HG03060 (cell line): ENCODE results near the gene SORL1.

Experiments used
- ATAC-seq: cut with Tn5 transposase; IDR thresholded peaks from one replicate; pipeline ENCODE4 v1.9.1; 2021; ENCODE audit warnings: low read depth, moderate number of reproducible peaks; ENCODE audit not compliant: unreplicated experiment

SORL1 gene

DNA sequence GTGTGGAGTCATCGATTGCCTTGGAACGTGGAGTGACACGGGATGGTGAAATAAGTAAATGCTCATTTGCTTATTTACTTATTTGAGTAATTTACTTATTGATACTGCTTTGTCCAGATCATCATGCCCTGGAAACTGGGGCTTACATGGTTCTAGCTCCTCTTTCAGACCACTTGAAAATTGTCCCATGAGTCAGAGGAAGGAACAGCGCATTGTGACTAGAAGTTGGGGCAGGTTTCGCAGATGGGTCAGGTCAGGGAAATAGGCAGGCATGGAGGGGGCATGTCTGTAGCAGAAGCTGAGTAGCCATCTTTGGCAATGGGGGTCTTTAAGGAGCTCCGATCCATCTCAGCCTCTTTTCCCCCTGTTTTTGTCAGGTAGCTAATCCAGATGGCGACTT lies 104.8 kb downstream of the SORL1 start:
- no peak for ATAC-seq

DNA sequence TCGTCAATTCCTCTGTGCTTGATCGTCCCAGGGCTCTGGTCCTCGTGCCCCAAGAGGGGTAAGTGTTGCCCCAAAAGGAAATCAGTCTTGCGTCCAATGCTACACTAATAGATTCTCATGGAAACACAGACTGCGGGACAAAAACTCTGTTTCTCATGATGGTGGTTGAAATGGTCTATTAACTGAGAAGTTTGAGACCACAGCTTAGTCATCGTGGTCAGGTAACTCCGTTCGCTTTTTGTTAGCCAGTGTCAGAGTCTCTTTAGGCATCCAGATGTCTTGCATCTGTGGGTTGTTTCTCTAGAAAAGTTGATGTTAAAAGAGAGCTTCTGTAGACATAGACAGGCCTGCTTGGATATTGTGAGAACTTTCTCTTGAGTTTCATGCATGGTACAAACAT lies 105.2 kb downstream of the SORL1 start:
- ATAC-seq: peak; percentile 82

DNA sequence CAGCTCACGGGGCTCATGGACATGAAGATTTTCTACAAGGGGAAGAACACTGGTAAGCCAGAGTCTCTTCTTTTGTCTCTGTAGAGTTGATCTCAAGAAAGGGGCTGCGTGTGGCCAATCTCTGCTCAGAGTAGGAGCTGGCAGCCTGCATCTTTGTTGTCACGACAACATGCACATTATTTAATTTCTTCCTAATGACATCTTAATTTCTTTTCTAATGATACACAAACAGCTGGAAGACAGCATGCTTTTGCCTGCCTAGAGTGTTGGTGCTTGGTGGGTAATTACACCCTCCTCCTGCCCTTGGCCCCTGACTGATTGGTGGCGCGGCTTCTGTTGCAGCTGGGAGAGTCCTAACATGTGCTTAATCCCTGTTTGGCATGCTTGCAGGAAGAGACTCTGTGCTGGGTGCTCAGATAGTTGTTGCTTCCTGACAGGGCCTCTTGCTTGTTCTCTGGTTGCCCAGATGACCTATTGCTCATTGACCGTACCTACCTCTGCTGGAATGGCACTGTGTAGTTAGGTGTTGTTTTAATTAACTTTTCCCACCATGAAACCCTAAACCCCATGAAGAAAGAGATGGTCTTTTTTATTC lies 107.6 kb downstream of the SORL1 start:
- no peak for ATAC-seq

- no peak for ATAC-seq
Measured at GRCh38 chr11:121560236-121560635, 108.1 kb downstream of the SORL1 start.

DNA sequence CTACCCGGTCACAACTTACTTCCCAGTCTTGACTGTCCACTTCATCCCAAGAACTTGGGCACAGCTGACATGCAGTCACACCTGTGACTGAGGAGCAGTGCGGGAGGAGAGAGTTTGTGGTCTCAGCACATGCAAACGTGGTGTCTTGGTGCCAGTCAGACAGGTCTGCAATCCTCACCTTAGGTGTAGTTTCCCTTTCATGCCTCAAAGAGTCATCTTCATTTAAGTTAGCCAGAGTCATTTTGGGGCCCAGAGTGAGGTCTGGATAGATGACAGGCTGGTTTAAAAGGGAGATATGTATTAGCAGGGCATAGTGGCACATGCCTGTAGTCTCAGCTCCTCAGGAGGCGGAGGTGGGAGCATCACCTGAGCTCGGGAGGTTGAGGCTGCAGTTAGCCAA lies 109.1 kb downstream of the SORL1 start:
- ATAC-seq: no peak

- ATAC-seq: no peak
Measured at GRCh38 chr11:121561716-121562115, 109.6 kb downstream of the SORL1 start.

DNA sequence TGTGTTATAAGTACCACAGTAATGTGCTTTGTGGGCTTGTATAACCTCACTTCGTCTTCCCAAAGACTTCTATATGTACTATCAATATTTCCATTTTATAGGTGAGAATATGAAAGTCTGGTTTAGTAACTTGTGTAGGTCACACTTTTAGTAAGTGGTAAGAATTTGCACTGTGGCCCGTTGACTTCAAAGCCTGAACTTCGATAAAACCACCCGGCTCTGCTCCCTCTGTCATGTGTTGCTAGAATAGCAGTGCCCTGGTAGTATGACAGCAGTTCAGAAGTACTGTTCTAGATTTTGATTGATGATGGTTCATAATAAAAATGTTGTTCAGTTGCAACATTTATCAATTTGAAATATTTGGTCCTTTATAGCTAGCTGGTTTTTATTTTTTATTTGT lies 110.9 kb downstream of the SORL1 start:
- ATAC-seq: no peak

DNA sequence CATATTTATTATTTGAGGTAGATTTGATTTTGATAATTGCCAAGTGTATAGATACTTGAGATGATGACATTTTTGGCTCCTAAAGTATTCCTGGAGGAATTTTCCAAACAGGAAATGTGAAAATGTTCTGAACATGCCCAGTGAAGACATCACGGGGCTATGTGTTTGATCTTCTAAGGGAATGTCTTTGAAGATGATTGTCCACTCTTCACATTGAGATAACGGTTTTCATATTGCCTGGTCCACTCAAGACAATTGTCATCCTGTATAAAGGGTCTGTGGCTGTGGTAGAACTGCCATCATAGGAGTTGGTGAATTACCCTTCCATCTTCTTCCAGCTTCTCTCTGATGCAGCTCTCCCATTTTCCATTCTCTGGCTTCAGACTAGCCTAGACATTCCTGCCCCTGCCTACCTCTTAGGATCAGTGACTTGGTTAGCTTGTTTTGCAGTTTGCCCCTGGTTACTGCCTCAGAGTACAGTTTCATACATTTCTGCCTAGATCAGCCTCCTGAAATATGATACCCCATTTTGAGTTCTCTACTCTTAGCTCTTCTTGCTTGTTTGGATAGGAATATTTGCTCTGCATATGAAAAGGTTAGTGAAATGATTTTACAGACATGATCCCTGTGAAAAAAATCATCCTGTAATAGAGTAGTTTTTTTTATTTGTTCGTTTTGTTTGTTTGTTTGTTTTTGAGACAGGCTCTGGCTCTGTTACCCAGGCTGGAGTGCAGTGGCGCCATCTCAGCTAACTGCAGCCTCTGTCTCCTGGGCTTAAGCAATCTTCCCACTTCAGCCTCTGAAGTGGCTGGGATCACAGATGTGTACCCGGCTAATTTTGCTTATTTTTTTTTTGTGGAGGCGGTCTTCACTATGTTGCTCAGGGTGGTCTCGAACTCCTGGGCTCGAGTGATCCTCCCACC lies 112.0 kb downstream of the SORL1 start:
- no peak for ATAC-seq

DNA sequence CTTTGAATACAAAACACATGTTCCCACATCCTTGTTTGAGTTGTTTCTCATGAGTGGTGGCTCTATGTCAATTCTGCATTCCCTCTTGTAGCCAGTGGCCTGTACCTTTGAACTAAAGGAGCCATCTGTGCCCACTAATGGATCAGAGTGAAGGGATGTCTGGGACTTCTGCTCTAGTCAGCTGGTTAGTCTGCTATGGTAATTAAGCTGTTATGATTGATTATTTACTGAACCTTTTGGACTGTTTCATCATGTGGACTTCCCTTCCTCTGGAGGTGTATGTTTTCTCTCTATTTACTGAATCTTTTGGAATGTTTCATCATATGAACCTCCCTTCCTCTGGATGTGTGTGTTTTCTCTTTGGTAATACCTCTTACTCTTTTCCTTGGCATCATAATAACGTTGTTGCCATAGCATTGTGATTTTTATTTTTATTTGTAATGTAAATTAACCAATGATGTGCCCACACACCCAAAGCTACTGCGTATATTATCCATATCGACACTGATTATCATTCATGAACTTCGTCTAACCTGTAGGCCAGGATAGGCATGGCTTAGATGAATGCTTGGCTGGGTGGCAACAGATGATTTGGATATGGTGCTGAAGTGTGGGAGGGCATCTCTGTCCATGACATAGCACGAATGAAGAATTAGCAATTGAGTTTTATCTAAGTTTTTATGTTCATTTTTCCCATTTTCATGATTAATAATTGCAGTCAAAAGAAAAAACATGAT lies 113.0 kb downstream of the SORL1 start:
- ATAC-seq: no peak

DNA sequence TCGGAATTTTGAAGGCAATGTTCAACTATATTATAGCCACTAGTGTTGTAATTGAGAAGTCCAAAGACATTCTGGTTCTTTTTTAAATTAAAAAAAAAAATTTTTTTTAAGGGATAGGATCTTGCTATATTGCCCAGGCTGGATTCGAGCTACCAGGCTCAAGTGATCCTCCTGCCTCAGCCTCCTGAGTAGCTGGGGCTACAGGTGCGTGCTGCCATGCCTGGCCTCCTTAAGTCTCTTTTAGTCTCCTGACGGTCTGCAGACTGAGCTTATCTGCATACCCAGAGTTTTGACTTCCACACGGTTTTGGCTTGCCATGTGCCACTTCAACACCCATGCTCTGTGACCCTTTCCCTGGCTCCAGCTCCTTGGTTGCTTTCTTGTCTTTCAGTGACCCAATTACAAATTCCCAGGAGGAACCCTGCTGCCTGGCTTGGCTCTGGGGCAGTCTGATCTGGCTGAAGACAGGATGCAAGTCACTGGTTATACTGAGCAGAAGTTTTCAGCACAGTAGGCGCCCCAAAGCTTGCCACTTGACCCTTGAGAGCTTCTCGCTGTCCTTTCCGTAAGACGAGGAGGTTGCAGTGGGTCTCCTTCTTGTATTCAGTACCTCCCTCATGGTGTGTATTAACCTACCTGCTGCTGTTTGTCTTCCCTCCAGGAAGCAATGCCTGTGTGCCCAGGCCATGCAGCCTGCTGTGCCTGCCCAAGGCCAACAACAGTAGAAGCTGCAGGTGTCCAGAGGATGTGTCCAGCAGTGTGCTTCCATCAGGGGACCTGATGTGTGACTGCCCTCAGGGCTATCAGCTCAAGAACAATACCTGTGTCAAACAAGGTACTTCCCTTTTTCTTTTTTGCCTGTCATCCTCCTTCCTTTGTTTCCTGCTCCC lies 114.4 kb downstream of the SORL1 start:
- ATAC-seq: no peak

DNA sequence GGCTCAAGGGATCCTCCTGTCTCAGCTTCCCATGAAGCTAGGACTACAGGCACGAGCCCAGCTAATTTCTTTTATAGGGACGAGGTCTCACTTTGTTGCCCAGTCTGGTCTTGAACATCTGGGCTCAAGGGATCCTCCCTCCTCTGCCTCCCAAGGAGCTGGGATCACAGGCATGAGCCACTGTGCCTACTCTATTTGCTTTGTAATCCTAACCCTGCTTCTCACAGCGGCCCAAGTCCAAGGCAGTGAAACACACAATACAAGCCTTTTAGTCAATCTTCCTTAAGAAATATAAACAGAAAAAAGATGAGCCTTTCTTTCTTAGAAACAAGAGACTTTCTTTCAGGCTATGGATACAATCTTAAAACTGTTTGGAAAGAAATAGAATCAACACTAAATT lies 115.9 kb downstream of the SORL1 start:
- ATAC-seq: no peak

GRCh38 chr11:121569332-121570299 lies 117.5 kb downstream of the SORL1 start:
- ATAC-seq: peak; percentile 94

DNA sequence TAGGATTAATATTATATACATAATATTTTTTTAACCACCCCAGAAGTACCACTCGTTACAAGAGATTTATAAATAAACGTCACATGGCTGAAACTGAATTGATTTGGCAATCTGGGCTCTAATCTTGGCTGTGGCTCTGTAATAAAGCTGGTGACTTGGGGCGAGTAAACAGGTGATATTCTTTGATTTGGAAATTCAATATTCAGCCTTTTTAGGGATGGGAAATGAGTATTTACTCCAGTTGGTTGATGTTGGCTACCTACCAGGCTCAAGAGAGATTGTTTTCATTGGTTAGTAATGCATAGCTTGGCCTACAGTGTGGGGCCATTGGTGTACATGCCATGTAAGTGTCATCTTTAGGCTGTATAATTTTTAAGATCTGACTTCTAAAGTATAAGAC lies 118.3 kb downstream of the SORL1 start:
- ATAC-seq: no peak

DNA sequence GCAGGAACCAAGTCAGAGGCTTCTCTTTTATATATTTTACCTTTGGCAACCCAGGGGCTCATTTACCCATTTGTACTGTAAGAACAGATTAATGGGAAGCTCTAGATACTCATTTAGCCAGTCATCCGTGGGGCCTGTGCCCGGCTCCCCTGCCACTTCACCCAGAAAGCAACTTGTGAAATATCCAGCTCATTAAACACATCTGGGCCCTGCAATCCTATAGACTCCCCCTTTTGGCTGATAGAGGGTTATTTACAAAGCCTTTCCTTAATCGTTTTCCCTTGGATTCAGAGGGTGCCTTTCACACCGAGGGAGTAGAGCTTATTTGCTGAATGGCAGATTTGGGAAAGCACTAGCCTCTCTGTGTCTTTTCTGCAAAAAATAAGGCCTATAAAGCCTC lies 119.4 kb downstream of the SORL1 start:
- ATAC-seq: no peak

DNA sequence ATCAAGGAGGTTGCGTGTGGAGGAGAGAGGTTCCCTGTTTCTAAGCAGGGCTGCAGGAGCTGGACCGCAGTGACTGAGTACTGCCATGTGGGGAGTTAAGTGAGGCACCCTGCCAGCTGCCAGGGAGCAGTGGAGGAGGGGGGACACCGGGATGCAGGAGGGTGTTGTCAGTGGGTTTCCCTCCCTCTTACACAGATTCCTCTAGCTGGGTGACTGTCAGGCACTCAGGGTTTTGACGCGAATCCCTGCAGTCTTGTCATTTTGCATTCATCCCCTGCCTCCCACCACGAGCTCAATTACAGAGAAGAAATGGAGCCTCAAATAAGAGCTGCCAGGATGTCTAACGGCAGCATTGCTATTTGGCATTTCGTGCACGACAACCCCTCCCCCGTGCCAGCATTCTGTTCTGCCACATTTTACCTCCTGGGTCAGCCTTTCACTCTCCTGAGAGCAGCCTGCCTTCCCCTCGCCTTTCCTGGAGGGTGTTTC lies 120.5 kb downstream of the SORL1 start:
- no peak for ATAC-seq

- no peak for ATAC-seq
Measured at GRCh38 chr11:121574801-121575200, 122.7 kb downstream of the SORL1 start.

DNA sequence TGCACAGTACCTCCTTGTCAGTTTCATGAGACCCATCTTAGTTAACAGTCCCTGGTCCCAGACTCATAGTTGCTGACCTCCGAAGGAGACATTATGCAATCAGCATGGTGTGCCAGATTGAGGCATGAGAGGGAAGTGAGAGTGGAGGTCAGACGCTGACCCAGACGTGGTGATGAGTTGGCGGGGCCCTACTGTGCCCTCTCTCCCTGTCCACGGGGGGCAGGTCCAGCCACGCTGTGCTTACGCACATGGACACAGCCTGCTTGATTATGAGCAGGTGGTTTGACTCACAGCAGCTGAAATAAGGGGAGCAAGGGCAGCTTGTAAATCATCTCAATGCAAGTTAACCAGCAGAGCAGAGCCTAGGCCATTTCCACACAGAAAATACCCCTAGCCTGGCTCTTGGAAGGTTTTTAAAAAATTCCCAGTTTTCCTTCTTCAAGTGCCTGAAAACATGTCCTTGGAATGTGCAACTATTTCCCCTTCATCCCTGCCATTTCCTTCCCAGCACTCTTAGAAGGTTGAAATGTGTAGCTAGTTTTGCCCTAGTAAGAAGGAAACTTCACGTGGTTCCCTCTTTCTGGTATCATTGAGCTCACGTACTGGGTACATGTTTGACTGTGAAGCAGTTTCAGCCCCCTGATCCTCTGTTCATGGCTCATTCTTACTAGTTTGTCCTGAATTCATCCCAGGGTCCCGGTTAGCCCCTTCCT lies 123.3 kb downstream of the SORL1 start:
- peak; percentile 58 for ATAC-seq

DNA sequence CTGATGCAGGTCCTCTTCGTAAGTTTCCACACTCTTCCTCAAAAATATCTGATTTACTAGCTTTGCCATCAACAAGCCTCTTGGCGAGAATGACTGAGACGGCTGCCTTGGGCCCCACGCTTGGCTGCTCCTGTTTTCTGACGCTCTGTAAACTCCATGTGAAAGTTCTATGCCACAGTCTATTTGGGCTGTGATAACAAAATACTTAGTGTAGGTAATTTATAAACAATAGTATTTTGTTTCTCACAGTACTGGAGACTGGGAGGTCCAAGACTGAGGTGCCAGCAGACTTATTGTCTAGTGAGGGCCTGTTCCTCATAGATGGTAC lies 123.8 kb downstream of the SORL1 start:
- ATAC-seq: no peak

DNA sequence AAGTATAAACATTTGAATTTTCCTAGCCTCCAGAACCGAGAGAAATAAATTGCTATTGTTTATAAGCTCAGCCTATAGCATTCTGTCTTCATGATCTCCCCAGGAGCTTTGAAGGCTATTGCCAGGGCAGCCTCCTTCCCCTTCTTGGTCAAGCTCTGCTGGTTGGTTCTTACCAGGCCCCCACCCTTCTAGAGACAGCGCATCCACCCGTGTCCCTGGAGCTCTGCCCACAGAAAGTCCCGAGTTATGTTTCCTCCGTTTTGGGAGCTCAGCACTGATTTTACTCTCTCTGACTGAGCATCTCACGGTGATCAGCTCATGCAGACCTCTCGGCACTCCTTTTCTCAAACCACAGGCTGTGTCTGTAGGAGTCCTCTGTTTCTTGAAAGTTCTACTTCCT lies 124.4 kb downstream of the SORL1 start:
- no peak for ATAC-seq
